ENCODE results near the gene TNIK.
A peak's percentile ranks its signal among the peaks of the same experiment; 100 is the strongest.

The TNIK gene

DNA sequence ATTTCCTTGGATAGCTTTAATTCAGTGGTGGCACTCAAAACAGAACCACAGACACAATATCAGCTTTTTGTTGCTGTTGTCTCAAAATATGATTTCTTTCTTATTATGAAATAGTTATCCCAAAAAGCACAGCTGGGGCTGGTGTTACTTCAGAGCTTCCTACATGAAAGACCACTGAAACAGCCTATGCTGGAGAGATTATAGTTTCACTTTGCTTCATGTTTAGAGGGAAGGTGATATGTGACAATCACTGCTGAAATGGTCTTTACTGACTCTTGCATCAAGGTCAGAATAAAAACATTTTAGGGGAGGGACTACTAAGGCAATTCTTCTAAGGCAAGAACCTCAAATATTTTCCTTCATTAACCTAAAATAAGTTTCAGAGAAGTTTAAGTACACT lies 190.7 kb downstream of the TNIK start:
- Histone ChIP-seq H3K4me3 (peak overlapping the region; percentile 36), H3K27ac (no peak overlapping the region)
- no peak for DNase-seq (ENCODE audit: low spot score)
- TF ChIP-seq, protein P1, sequence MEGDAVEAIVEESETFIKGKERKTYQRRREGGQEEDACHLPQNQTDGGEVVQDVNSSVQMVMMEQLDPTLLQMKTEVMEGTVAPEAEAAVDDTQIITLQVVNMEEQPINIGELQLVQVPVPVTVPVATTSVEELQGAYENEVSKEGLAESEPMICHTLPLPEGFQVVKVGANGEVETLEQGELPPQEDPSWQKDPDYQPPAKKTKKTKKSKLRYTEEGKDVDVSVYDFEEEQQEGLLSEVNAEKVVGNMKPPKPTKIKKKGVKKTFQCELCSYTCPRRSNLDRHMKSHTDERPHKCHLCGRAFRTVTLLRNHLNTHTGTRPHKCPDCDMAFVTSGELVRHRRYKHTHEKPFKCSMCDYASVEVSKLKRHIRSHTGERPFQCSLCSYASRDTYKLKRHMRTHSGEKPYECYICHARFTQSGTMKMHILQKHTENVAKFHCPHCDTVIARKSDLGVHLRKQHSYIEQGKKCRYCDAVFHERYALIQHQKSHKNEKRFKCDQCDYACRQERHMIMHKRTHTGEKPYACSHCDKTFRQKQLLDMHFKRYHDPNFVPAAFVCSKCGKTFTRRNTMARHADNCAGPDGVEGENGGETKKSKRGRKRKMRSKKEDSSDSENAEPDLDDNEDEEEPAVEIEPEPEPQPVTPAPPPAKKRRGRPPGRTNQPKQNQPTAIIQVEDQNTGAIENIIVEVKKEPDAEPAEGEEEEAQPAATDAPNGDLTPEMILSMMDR (IDR thresholded peaks at IDR 0.05): no peak

DNA sequence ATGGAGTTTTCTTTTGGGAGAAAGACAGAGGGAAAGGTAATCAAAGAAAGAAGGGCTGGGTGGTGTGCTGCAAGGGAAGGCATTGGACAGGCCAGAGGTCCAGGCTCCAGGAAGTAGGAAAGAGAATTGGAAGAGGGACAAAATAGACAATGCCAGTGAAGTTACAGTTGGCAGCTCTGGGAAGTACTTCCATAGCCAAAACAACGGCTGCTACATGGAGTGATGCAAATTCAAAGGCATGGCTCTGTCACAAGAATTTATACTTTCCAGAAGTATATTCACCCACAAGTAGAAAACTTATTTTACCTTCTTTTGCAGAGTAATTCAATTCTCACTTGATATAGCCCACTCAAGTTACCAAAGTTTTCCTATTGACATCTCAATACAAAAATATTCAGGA lies 191.5 kb downstream of the TNIK start:
- Histone ChIP-seq H3K27ac (no peak overlapping the region), H3K4me3 (no peak overlapping the region)
- DNase-seq (ENCODE audit: low spot score): no peak
- TF ChIP-seq, protein P1 (IDR thresholded peaks at IDR 0.05): no peak

DNA sequence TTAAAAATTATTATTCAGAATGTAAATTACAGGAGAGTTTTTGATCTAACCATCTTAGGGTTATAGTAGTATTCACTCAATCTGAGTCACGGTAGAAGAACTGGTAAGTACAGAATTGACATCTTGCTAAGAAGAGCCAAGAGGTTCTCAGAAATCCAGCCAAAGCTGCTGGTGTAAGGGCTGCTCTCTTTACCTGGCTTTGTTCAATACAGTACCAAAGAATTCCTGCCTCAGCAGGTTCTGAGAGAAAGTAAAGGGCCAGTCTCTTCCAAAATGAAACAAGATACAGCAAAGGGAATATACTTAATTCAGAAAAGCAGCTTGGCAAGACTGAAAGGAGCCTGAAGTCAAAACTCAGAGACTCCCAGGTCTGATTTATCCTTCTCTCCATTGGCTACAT lies 193.1 kb downstream of the TNIK start:
- DNase-seq (ENCODE audit: low spot score): no peak
- TF ChIP-seq, protein P1 (IDR thresholded peaks at IDR 0.05): no peak
- Histone ChIP-seq H3K4me3 (no peak overlapping the region), H3K27ac (peak overlapping the region in 1 of 2 donors; percentile 41)

DNA sequence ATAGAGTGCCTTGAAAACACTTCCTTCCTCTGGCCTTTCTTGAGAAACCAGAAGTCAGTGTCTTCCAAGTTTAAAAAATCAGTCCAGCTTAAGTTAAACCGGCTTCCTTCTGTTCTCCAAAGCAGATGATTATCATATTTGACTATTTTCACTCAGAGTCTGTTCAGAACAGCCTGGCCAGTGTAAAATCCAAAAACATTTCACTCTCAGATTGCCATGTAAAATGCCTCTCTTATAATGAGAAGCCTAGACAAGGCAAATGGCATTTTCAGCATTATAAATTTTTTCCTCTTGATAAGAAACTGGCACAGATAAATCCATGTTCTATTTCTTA lies 193.5 kb downstream of the TNIK start:
- Histone ChIP-seq H3K27ac (peak overlapping the region; percentile 29 to 59), H3K4me3 (no peak overlapping the region)
- no peak for DNase-seq (ENCODE audit: low spot score)
- TF ChIP-seq, protein P1 (IDR thresholded peaks at IDR 0.05): no peak

DNA sequence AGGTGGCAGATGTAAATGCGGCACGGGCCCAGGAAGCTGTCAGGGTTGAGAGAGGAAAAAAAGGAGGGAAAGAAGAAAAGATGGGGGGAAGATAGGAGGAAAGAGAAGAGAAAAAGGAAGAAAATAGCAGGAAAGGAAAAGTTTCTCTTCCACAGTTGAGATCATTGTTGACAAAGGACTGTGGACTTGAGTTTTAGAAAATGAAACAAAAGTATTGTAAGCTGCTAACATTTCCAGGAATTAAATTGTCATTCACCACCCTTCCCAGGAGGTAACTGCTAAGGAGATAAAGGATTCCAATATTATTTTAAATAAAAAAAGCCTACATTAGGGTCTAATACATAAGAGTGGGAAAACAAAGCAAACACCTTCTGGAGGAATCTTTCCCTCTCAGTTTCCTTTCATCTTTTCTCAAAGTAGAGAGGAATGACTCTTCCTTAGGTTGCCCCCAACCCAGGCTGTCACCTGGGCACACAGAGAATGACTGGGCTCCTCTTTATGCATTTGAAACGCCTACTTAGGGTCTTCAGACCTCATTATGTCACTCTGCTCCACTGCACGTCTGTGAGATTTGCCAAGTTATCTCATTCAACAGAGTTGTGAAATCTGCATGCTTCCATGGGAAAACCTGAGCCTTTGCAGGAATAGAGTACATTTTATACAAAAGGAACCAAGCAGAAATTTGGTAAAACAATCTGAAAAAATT lies 194.0 kb downstream of the TNIK start:
- Histone ChIP-seq H3K27ac (peak overlapping the region; percentile 29 to 59), H3K4me3 (no peak overlapping the region)
- TF ChIP-seq, protein P1 (IDR thresholded peaks at IDR 0.05): no peak
- DNase-seq (ENCODE audit: low spot score): no peak

DNA sequence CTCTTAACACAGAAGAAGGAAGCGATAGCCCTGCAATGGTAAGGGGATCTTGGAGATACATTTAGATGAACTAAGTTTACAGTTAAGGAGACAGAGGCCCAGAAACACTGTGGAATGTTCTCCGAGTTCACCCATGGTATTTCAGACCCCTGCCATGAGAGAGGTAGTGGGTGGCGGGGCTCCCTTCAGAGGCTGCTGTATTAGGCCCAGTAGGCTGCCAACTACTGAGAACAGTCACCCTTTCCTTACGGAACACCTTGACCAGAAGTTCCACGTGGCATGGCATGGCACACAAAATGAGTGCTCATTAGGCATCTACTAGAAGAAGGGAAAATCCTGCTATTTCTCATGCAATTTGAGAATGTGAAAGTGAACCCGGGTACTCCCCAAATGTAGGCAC lies 195.4 kb downstream of the TNIK start:
- no peak overlapping the region for H3K27ac ChIP-seq
- no peak overlapping the region for H3K4me3 ChIP-seq
- DNase-seq (ENCODE audit: low spot score): no peak
- TF ChIP-seq, protein P1 (IDR thresholded peaks at IDR 0.05): no peak

DNA sequence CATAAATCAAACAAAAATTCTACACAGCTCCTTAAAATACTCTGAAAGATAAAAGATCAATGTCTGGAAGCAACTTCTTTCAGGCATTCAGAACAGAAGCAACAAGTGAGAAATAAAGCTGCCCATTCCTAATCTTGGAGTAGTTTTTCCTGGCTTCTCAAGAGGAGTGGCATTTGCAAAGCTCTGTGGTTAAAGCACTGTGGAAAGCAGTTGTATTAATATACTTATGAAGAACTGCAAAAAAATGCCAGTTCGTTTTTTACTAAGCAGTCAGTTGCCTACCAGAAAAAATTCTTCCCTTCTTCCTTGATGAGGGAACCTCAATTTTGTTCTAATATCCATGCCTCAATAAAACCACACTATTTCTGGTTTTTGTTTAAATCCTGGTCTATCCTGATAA lies 197.8 kb downstream of the TNIK start:
- no peak for DNase-seq (ENCODE audit: low spot score)
- TF ChIP-seq, protein P1 (IDR thresholded peaks at IDR 0.05): no peak
- no peak overlapping the region for H3K4me3 ChIP-seq
- H3K27ac ChIP-seq: peak overlapping the region in 1 of 2 donors; percentile 42

Measured in coronary artery (tissue), 2 donors.